Heart left ventricle (tissue), 16 donors: ENCODE data around the gene STRBP. TPM values are rescaled to one million over a fixed set of nuclear protein-coding genes. Genes with fewer than 3 reads are reported as not detected.

Experiments
- ATAC-seq, 4 donors: fragments of 200-7000 bp; cut with Tn5 transposase; one replicate each; pipeline ENCODE4 v1.9.1; 2020 to 2022; ENCODE audit warnings: moderate library complexity in 4 of 4, mild to moderate bottlenecking in 3 of 4, moderate number of reproducible peaks in 1 of 4
- DNase-seq, 5 donors: peaks; one replicate each; pipeline ENCODE4 v3.0.0-alpha.2; 2020
- H3K27ac ChIP-seq, 12 donors: fragments of 200-600 bp; sonication (generic) in 4 of 12; one replicate each; pipeline versions ENCODE4 v1.5.0 to v1.8.0; 2016 to 2022; ENCODE audit warnings: mild to moderate bottlenecking in 2 of 12
- H3K27me3 ChIP-seq, 9 donors: fragments of 200-600 bp; sonication (generic) in 2 of 9; one replicate each; pipeline versions ENCODE4 v1.5.1 to v1.8.0; 2016 to 2022; ENCODE audit warnings: mild to moderate bottlenecking in 3 of 9
- H3K36me3 ChIP-seq, 9 donors: fragments of 200-600 bp; sonication (generic) in 2 of 9; one replicate each; pipeline versions ENCODE4 v1.5.0 to v1.8.0; 2018 to 2022; ENCODE audit warnings: mild to moderate bottlenecking in 2 of 9
- H3K4me1 ChIP-seq, 12 donors: fragments of 200-600 bp; sonication (generic) in 4 of 12; one replicate each; pipeline versions ENCODE4 v1.5.0 to v1.8.0; 2016 to 2022; ENCODE audit warnings: mild to moderate bottlenecking in 3 of 12
- H3K4me3 ChIP-seq, 12 donors: fragments of 200-600 bp; sonication (generic) in 4 of 12; one replicate each; pipeline versions ENCODE4 v1.5.0 to v1.8.0; 2017 to 2022; ENCODE audit warnings: mild to moderate bottlenecking in 9 of 12, moderate library complexity in 4 of 12
- H3K9me3 ChIP-seq, 12 donors: fragments of 200-600 bp; sonication (generic) in 4 of 12; one replicate each; pipeline versions ENCODE4 v1.5.0 to v1.8.0; 2016 to 2022; ENCODE audit warnings: mild to moderate bottlenecking in 1 of 12
- CTCF ChIP-seq, 12 donors: fragments of 200-600 bp; sonication (generic) in 4 of 12; IDR thresholded peaks; one replicate each; pipeline versions ENCODE4 v1.5.0 to v1.8.0; 2018 to 2022; ENCODE audit warnings: antibody characterized with exemption in 12 of 12, mild to moderate bottlenecking in 5 of 12
- POLR2A ChIP-seq, 2 donors: fragments of 450-650 bp; IDR thresholded peaks; one replicate each; pipeline ENCODE4 v1.6.1; 2017; ENCODE audit warnings: antibody characterized with exemption in 2 of 2, mild to moderate bottlenecking in 2 of 2, moderate library complexity in 2 of 2
- WGBS, 4 donors: extraction: QIAGEN DNeasy Blood & Tissue Kit in 2 of 4; methylation state at CpG; one replicate each; pipeline versions ENCODE4 v1.1.5 to v1.1.7; 2013 to 2018; 5-methylcytosine and 5-hydroxymethylcytosine counted together
- intact Hi-C, 10 donors: fragments of 100-400 bp; cut with DNase I; formaldehyde crosslinking; loops; one replicate each; pipeline versions ENCODE4 v1.11.1 to v1.14.2; 2022
- polyA plus RNA-seq, 2 donors: library from polyadenylated mRNA; stranded (reverse); fragments of 200-250 nt; gene quantifications; one replicate each; pipeline ENCODE4 v1.2.3, GENCODE V29; 2013
- total RNA-seq, 9 donors: library from RNA; depleted of rRNA in 2 of 9; stranded (reverse); fragments of >200 nt in 2 of 9; fragmentation: NEBNext Ultra II Directional in 3 of 9; extraction: Animal tissue kit (Norgen Biotek cat#: 25700) in 3 of 9; gene quantifications; one replicate each; pipeline versions ENCODE4 v1.1.0 to v1.2.4, GENCODE V29; 2016 to 2023
- donor health status: ischemic (EF 13 %, LVEDD 7.1; RV severe dilation, severe dysfunction).
- donor health status: healthy with polysubstance abuse.
- donor health status: DM: no; HTN: yes; CAD: no.
- donor health status: DM: no; HTN: no; CAD: no.
- donor health status: ischemic (EF 25% LVEDD 6.9; RV normal size, moderate dysfunction).
- donor health status: ischemic (EF 25% LVEDD 5.7; RV mildly dilated, moderate dysfunction).
- donor health status: healthy.
- donor health status: DM: yes; HTN: yes; CAD: no.
- donor health status: ischemic (EF 35%, LVEDD 5.7; RV mildly dilated, moderate dysfunction).
- donor health status: nonischemic (EF 11% LVEDD 7.7; RV severe dilation, severe dysfunction).
- donor health status: DM: yes; HTN: yes; CAD: no.
- donor health status: PGD.
- donor health status: ischemic (EF 29% LVEDD 5.4; RV normal size, mild dysfunction).
- donor health status: nonischemic (EF 23%, LVEDD 6.1; RV moderate dilation, normal function).

STRBP gene
- total and polyA plus RNA-seq, 11 donors: 5.9 to 24.4 (median 18.7) TPM

GRCh38 chr9:123300554-123300953 is 32.2 kb upstream of the STRBP start:
- DNase-seq (no peak), ATAC-seq (peak in 2 of 4 donors; percentile 4 to 14)
- Histone ChIP-seq H3K27ac (peak overlapping the region in 7 of 12 donors; percentile 39 to 74 (median 52)), H3K36me3 (no peaks in the 10 kb centered on the region), H3K4me3 (no peak overlapping the region), H3K27me3 (no peaks in the 10 kb centered on the region), H3K4me1 (peaks cover 0 to 25% (median 0%) of the 10 kb centered on the region in 12 donors), H3K9me3 (no peaks in the 10 kb centered on the region)
- TF ChIP-seq CTCF (IDR thresholded peaks at IDR 0.05) (no peak), POLR2A (IDR thresholded peaks at IDR 0.05) (no peak)
- intact Hi-C loops: no loop called here
- WGBS, 4 donors: 35 to 75% (median 69%) methylated on average over 2 to 3 of the region's 3 CpGs

- Histone ChIP-seq H3K4me3 (no peak overlapping the region), H3K9me3 (no peaks in the 10 kb centered on the region), H3K36me3 (no peaks in the 10 kb centered on the region), H3K27me3 (no peaks in the 10 kb centered on the region), H3K27ac (peak overlapping the region in 9 of 12 donors; percentile 38 to 74 (median 47)), H3K4me1 (peaks cover 0 to 16% (median 0%) of the 10 kb centered on the region in 12 donors)
- intact Hi-C loops: loop anchor here in 1 of 10 donors (2.0 kb wide), 1 partner anchor 17 kb away; no protein-coding TSS in a partner anchor
- DNase-seq (peak in 3 of 5 donors; percentile 22 to 67 (median 50)), ATAC-seq (peak; percentile 70 to 92 (median 82))
- TF ChIP-seq CTCF (IDR thresholded peaks at IDR 0.05) (no peak), POLR2A (IDR thresholded peaks at IDR 0.05) (no peak)
- 28 to 35% (median 34%) methylated on average over 10 of the region's 10 CpGs for WGBS, 4 donors
Measured at GRCh38 chr9:123299558-123300126, 31.3 kb upstream of the STRBP start.

GRCh38 chr9:123296174-123296573 is 27.8 kb upstream of the STRBP start:
- Histone ChIP-seq H3K27me3 (no peaks in the 10 kb centered on the region), H3K36me3 (no peaks in the 10 kb centered on the region), H3K4me1 (peaks cover 0 to 9% (median 0%) of the 10 kb centered on the region in 12 donors), H3K4me3 (no peak overlapping the region), H3K9me3 (no peaks in the 10 kb centered on the region), H3K27ac (no peak overlapping the region)
- intact Hi-C loops: no loop called here
- ATAC-seq (no peak), DNase-seq (no peak)
- TF ChIP-seq POLR2A (IDR thresholded peaks at IDR 0.05) (no peak), CTCF (IDR thresholded peaks at IDR 0.05) (no peak)

- Histone ChIP-seq H3K4me1 (no peaks in the 10 kb centered on the region), H3K9me3 (no peaks in the 10 kb centered on the region), H3K4me3 (no peak overlapping the region), H3K27me3 (no peaks in the 10 kb centered on the region), H3K27ac (no peak overlapping the region), H3K36me3 (no peaks in the 10 kb centered on the region)
- TF ChIP-seq CTCF (IDR thresholded peaks at IDR 0.05): no peak
- TF ChIP-seq POLR2A (IDR thresholded peaks at IDR 0.05): no peak
- DNase-seq (no peak), ATAC-seq (no peak)
- intact Hi-C loops: no loop called here
- 82 to 90% (median 85%) methylated on average over 4 of the region's 4 CpGs for WGBS, 4 donors
Measured at GRCh38 chr9:123291736-123292135, 23.4 kb upstream of the STRBP start.
